GM21360 (cell line): Measurements from ENCODE around the gene SLC22A2.
"Not testable (repeated sequence)": the region's sequence is repeated elsewhere in the genome, so short reads cannot be mapped to it uniquely, and the experiment has no call there.

Experiments used
- ATAC-seq: cut with Tn5 transposase; IDR thresholded peaks from one replicate; pipeline ENCODE4 v1.9.1; 2021; ENCODE audit warnings: mild to moderate bottlenecking, moderate library complexity; ENCODE audit not compliant: unreplicated experiment

Gene SLC22A2

DNA sequence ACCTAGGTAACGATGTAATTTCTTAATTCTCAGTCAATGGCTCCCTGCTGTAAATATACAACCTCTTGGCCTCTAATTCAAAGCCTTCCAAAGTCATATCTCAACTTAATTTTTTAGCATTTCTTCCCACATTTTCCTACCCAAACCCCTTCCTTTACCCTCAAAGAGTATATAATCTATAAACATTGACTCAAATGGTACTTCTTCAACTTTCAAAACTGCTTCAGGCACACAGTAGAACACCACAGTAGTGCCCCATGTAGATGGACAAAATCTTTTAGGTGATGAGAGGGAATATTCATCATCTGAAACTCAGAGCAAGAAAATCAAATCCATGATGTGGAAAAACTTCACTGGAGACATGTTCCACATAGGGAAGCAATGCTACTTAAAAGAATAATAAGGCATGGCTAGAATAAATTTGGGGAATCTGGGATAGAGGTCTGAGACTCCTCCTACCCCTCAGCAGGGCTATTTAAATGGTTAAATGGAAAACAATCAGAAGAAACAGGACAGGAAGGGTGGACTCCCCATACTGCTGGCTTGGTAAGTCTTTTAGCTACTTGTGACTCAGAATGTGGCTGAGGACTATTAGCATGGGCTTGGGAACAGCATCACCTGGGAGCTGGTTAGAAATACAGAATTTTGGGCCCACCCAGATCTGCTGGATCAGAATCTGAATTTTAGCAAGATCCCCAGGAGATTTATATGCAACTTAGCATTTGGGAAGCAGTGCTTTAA, 6.4 kb downstream of the SLC22A2 start:
- no peak for ATAC-seq

DNA sequence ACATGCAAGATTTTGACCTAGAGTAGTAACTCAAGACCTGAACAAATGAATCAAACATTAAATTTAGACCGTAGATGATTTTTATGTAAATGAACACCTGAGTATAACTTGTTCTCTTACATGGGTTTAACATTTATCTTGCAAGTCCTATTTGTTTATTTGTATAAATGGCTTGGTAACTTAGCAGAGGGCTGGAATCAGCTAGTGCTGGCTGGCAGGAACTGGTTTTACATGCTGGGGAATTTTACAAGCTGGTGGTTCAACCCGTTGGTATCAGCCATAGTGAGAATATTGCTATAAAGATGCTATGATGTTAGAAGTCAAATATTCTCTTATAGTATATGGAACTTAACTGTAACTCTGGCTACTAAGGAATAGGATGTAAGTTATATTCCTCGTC, 8.9 kb downstream of the SLC22A2 start:
- no peak for ATAC-seq

- ATAC-seq = no peak
Measured at GRCh38 chr6:160248538-160248937, 10.1 kb downstream of the SLC22A2 start.

DNA sequence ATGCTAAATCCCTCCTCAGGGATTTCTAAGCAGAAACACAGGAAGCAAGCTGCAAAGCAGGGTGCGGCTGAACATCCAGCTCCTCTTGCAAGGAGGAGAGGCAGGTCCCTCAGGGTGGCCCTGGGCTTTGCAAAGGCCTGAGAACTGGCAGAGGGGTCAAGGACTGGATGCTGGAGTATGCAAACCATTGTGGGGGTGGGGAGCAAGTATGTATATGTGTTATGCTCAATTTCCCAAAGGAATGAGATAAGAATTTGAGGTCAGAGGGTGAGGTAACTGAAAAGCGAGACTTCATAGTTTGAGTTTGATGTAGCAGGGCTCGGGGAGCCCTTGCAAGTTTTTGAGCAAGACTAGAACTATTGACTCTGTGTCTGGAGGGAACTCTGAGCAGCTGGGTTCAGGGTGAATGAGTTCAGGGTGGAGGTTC, 11.2 kb downstream of the SLC22A2 start:
- no peak for ATAC-seq

DNA sequence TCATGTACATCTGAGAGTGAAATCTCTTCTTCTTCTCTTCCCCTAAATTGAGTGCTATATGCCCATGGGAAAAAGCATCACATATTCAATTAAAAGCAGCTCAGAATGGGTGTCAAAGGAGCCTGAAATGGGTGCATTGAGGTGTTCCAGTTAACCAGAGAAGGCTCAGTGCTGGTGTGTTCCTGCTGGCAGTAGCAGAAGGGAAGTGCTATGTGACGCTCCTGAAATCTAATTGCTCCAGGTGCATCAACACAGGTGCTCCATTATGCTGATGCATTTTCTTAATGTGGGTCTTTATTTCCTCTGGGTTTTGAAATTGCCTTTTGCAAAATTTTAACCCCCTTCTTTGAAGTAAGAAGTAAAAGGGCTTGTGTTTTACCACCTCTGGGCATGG, 17.9 kb downstream of the SLC22A2 start:
- no peak for ATAC-seq

- no peak for ATAC-seq
Measured at GRCh38 chr6:160239929-160240690, 18.5 kb downstream of the SLC22A2 start.

DNA sequence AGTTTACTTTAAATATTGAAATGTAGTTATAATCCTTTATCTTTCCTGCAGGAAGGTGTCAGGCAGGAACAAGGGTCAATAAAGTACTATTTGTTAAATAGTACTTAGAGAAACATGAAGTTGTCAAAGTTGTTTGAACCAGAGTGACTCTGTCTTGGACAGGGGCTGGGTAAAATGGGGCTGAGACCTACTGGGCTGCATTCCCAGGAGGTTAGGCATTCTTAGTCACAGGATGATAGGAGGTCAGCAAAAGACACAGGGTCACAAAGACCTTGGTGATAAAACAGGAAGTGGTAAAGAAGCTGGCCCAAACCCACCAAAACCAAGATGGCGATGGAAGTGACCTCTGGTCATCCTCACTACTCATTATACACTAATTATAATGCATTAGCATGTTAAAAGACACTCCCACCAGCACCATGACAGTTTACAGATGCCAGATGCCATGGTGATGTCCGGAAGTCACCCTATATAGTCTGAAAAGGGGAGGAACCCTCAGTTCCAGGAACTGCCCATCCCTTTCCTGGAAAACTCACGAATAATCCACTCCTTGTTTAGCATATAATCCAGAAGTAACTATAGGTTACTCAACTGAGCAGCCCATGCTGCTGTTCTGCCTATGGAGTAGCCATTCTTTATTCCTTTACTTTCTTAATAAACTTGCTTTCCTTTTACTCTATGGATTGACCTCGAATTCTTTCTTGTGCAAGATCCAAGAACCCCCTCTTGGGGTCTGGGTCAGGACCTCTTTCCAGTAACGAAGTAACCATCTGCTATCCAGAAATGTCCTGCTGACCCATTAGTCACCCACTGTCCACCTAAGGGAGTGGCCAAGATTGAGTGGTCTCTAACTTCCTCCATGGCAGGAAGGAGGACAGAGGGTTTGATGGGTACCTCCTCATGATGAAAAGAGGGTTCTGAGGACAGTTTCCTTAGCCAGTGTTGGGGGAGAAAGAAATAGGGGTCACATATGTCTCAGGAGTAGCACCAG, 19.6 kb downstream of the SLC22A2 start:
- no peak for ATAC-seq

- no peak for ATAC-seq
Measured at GRCh38 chr6:160238278-160238711, 20.3 kb downstream of the SLC22A2 start.

- ATAC-seq = not testable (repeated sequence)
Measured at GRCh38 chr6:160237597-160238275, 20.9 kb downstream of the SLC22A2 start.

DNA sequence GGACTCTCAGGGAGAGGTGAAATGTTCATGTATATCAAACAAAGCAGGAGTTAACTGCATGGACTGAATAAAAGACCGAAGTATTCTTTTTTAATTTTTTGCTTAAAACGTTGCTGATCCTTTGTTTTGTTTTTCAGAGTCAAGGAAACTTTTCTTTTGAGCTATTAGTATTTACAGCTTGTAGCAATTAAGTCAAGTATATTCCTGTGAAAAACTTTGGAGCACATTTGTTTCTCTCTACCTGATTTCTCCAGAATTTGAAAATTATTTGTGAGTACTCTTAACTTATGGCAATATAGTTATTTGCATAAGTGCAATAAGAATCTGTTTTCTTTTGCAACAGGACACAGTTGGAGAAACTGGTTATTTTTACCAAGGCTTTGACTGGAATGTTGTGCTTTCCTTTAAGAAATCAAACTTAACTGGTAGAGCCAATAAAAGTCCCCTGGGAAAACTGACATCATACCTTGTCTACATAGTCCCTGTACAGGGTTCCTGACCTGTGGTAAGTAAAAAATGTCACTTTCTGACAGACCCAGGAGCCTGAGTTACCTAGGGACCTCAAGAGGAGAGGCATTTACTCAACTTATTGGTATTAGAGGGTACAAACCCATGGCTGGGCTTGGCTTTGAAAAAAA, 22.3 kb downstream of the SLC22A2 start:
- not testable (repeated sequence) for ATAC-seq

DNA sequence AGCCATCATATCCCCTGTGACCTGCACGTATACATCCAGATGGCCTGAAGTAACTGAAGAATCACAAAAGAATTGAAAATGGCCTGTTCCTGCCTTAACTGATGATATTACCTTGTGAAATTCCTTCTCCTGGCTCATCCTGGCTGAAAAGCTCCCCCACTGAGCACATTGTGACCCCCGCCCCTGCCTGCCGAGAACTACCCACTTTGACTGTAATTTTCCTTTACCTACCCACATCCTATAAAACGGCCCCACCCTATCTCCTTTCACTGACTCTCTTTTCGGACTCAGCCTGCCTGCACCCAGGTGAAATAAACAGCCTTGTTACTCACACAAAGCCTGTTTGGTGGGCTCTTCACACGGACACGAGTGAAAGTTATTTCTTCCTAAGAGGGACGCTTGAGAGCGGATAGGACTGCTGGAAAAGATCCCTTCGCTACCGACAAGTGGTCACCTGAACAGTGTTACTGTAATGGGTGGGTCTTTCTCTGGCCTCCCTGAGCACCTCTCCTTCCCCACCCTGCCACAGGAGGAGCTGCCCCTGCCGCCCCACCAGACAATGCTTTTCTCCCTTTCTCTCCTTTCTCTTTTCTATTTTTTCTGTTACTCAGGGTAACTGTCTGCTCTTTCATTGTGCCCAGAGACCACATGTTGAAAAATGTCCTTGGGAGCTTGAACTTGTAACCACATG, 24.5 kb downstream of the SLC22A2 start:
- ATAC-seq = not testable (repeated sequence)

GRCh38 chr6:160227769-160228161, 30.9 kb downstream of the SLC22A2 start:
- no peak for ATAC-seq

GRCh38 chr6:160227038-160227768, 31.4 kb downstream of the SLC22A2 start:
- ATAC-seq = no peak

DNA sequence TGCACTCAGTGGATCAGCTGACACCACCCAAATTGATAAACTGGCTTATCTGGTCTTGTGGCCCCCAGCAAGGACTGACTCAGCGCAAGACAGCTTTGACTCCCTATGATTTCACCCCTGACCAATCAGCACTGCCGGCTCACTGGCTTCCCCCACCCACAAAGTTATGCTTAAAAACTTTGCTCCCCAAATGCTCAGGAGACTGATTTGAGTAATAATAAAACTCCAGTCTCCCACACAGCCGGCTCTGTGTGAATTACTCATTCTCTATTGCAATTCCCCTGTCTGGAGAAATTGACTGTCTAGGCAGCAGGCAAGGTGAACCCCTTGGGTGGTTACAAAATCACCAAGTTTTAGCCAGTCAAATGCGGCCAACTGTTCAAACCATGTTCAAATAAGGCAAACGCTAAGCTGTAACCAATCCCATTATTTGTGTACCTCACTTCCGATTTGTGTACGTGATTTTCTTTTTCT, 32.5 kb downstream of the SLC22A2 start:
- ATAC-seq = peak; percentile 85

DNA sequence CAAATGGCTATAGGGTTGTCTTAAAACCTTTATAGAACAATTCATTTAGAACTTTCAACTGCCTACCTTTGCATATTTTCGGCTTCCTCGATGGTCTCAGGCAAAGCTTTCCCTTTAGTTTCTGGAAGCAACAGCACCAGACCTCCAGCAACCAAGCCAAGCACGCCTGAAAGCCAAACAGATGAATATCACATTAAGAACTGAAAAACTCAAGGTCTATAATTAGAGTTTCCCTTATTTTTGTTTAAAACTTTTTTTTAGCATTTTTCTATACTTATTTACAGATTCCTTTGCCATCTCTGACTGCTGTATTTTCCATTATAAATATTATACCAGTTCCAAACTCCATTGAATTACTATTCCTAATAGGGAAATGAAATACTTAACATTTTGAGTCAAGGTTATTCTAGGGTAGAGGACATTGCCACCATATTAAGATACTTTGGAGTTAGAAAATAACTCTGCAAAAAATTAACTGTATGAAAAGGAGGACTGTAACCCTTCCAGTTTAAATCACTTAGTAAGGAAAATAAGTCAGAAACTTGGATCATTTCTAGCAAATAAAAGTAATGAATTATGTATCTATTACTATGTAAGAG, 33.9 kb downstream of the SLC22A2 start:
- no peak for ATAC-seq

GRCh38 chr6:160222491-160222890, 36.1 kb downstream of the SLC22A2 start:
- no peak for ATAC-seq

GRCh38 chr6:160221918-160222317, 36.7 kb downstream of the SLC22A2 start:
- no peak for ATAC-seq

GRCh38 chr6:160221423-160221822, 37.2 kb downstream of the SLC22A2 start:
- ATAC-seq = no peak
